ENCODE results near the gene RFTN1.

The RFTN1 gene

GRCh38 chr3:16504242-16504641, 9.3 kb downstream of the RFTN1 start:
- H3K4me3 ChIP-seq (ENCODE audit: control insufficient read depth, low read depth, low read length), result no peak overlapping the region
- no peak for TF ChIP-seq CTCF (IDR thresholded peaks at IDR 0.05; ENCODE audit: control insufficient read depth, insufficient read depth, low read depth, low read length, missing control alignments)
- peak; percentile 46 for DNase-seq (ENCODE audit: low read depth)

DNA sequence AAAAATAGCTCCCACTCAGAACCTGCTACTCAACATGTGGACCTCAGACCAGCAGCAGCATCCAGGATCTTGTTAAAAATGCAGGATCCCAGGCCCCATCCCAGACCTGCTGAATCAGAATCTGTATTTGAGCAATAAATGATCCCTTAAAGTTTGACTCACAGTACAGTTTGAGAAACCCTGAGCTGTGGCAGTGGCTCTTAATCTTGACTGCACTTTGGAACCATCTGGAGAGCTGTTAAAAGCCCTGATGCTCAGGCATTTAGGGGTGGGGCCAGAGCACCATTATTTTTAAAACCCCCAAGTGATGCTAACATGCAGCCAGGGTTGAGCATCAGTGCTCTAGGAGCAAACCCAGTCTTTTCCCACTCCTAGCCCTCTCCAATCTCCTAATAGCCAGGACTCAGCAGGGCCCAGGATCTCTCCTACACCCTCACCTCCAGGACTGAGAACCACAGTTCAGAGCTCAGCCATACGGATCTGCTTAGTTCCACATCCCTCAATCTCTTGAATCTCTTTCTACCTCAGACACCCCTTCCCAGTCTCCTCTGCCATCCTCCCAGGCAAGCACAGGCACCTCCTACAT, 10.2 kb downstream of the RFTN1 start:
- no peak overlapping the region for H3K4me3 ChIP-seq (ENCODE audit: control insufficient read depth, low read depth, low read length)
- no peak for DNase-seq (ENCODE audit: low read depth)
- no peak for TF ChIP-seq CTCF (IDR thresholded peaks at IDR 0.05; ENCODE audit: control insufficient read depth, insufficient read depth, low read depth, low read length, missing control alignments)

GRCh38 chr3:16502347-16502908, 11.1 kb downstream of the RFTN1 start:
- DNase-seq (ENCODE audit: low read depth), result no peak
- no peak overlapping the region for H3K4me3 ChIP-seq (ENCODE audit: control insufficient read depth, low read depth, low read length)
- no peak for TF ChIP-seq CTCF (IDR thresholded peaks at IDR 0.05; ENCODE audit: control insufficient read depth, insufficient read depth, low read depth, low read length, missing control alignments)

DNA sequence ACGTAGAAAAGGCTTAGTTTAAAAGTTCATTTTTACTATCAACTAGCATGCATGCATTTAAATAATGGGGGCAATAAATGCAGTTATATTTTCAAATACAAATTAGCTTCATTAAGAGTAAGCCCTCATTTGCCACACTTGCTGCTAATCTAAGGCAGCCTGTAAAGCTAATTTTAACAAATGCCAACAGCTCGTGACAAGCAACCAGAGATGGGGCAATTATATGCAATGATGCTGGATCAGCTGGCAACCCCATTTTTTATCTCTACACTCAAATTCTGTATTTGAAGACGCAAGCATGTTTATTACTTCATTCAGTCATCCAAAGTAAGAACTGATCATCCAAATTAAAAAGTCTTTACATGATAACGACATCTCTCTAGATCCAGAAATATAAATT, 12.1 kb downstream of the RFTN1 start:
- DNase-seq (ENCODE audit: low read depth), result no peak
- H3K4me3 ChIP-seq (ENCODE audit: control insufficient read depth, low read depth, low read length), result no peak overlapping the region
- no peak for TF ChIP-seq CTCF (IDR thresholded peaks at IDR 0.05; ENCODE audit: control insufficient read depth, insufficient read depth, low read depth, low read length, missing control alignments)

GRCh38 chr3:16500911-16501310, 12.6 kb downstream of the RFTN1 start:
- DNase-seq (ENCODE audit: low read depth), result no peak
- TF ChIP-seq CTCF (IDR thresholded peaks at IDR 0.05; ENCODE audit: control insufficient read depth, insufficient read depth, low read depth, low read length, missing control alignments), result no peak
- H3K4me3 ChIP-seq (ENCODE audit: control insufficient read depth, low read depth, low read length), result no peak overlapping the region

GRCh38 chr3:16500093-16500492, 13.4 kb downstream of the RFTN1 start:
- no peak overlapping the region for H3K4me3 ChIP-seq (ENCODE audit: control insufficient read depth, low read depth, low read length)
- no peak for DNase-seq (ENCODE audit: low read depth)
- no peak for TF ChIP-seq CTCF (IDR thresholded peaks at IDR 0.05; ENCODE audit: control insufficient read depth, insufficient read depth, low read depth, low read length, missing control alignments)

Measured in AG09309 (cell line).